Right lobe of liver (tissue), 6 donors: ENCODE data around the gene WDFY2. TPM values are rescaled to one million over a fixed set of nuclear protein-coding genes. Genes with fewer than 3 reads are reported as not detected.
A peak's percentile ranks its signal among the peaks of the same experiment; 100 is the strongest.

Experiments used
- ATAC-seq, 4 donors: fragments of 200-7000 bp; cut with Tn5 transposase; one replicate each; pipeline ENCODE4 v1.9.1; 2020; ENCODE audit warnings: mild to moderate bottlenecking in 4 of 4, moderate library complexity in 4 of 4
- DNase-seq, 3 donors: peaks; one replicate each; pipeline ENCODE4 v3.0.0-alpha.2; 2020
- H3K27ac ChIP-seq, 3 donors: fragments of 200-600 bp; one replicate each; pipeline ENCODE4 v1.8.0; 2022
- H3K27me3 ChIP-seq, 2 donors: fragments of 200-600 bp; one replicate each; pipeline ENCODE4 v1.8.0; 2022
- H3K36me3 ChIP-seq, 4 donors: fragments of 200-600 bp; sonication (generic) in 1 of 4; one replicate each; pipeline versions ENCODE4 v1.5.1 to v1.8.0; 2017 to 2022; ENCODE audit warnings: control low read depth in 1 of 4
- H3K4me1 ChIP-seq, 4 donors: fragments of 200-600 bp; sonication (generic) in 1 of 4; one replicate each; pipeline versions ENCODE4 v1.5.1 to v1.8.0; 2017 to 2022; ENCODE audit warnings: control low read depth in 1 of 4
- H3K4me3 ChIP-seq, 3 donors: fragments of 200-600 bp; one replicate each; pipeline ENCODE4 v1.8.0; 2022
- H3K9me3 ChIP-seq, 4 donors: fragments of 200-600 bp; sonication (generic) in 1 of 4; one replicate each; pipeline versions ENCODE4 v1.5.1 to v1.8.0; 2017 to 2022; ENCODE audit warnings: control low read depth in 1 of 4
- CTCF ChIP-seq, 4 donors: fragments of 200-600 bp in 3 of 4; fragments of 450-650 bp in 1 of 4; IDR thresholded peaks; one replicate each; pipeline versions ENCODE4 v1.5.1 to v1.8.0; 2016 to 2022; ENCODE audit warnings: antibody characterized with exemption in 4 of 4, mild to moderate bottlenecking in 2 of 4
- POLR2A ChIP-seq: fragments of 450-650 bp; IDR thresholded peaks from one replicate; pipeline ENCODE4 v1.6.1; 2017; ENCODE audit warnings: antibody characterized with exemption, mild to moderate bottlenecking
- WGBS: methylation state at CpG from one replicate; pipeline ENCODE4 v1.1.6; 2018; ENCODE audit warnings: low coverage, low lambda C conversion rate; ENCODE audit not compliant: insufficient coverage; ENCODE audit errors: missing lambda C conversion rate; 5-methylcytosine and 5-hydroxymethylcytosine counted together
- intact Hi-C, 2 donors: fragments of 100-400 bp; cut with DNase I; formaldehyde crosslinking; loops; one replicate each; pipeline versions ENCODE4 v1.11.2 to v1.14.1; 2022
- total RNA-seq, 6 experiments: library from RNA; depleted of rRNA in 2 of 6; stranded (reverse); fragments of >200 nt in 2 of 6; fragmentation: NEBNext Ultra II Directional in 3 of 6; extraction: Animal tissue kit (Norgen Biotek cat#: 25700) in 3 of 6; gene quantifications; one replicate each; pipeline versions ENCODE4 v1.1.0 to v1.2.4, GENCODE V29; 2016 to 2023
- donor health status: DM: no; HTN: yes; CAD: no.
- donor health status: DM: no; HTN: no; CAD: no.
- donor health status: DM: no; HTN: no; CAD: no.
- donor health status: DM: no; HTN: yes; CAD: no.
- donor health status: DM: no; HTN: yes; CAD: no.

Gene WDFY2
- total RNA-seq, 6 experiments from 2014 or later = 4.5 to 12.0 (median 7.3) TPM

GRCh38 chr13:51697181-51697580 is 112.9 kb downstream of the WDFY2 start:
- H3K27me3 ChIP-seq = no peaks in the 10 kb centered on the region
- H3K4me1 ChIP-seq = no peaks in the 10 kb centered on the region
- DNase-seq = no peak
- no peaks in the 10 kb centered on the region for H3K36me3 ChIP-seq
- no peaks in the 10 kb centered on the region for H3K9me3 ChIP-seq
- TF ChIP-seq CTCF (IDR thresholded peaks at IDR 0.05) (no peak), POLR2A (no peak)
- no peak for ATAC-seq
- intact Hi-C loops = no loop called here
- WGBS = 100% methylated on average over 2 of the region's 4 CpGs
- no peak overlapping the region for H3K4me3 ChIP-seq
- H3K27ac ChIP-seq = no peak overlapping the region

- intact Hi-C loops = no loop called here
- peak in 3 of 4 donors; percentile 47 to 65 (median 55) for ATAC-seq
These were observed 113.6 kb downstream of the WDFY2 start for GRCh38 chr13:51697855-51698254.

GRCh38 chr13:51698352-51698751 is 114.1 kb downstream of the WDFY2 start:
- DNase-seq (no peak), ATAC-seq (peak; percentile 42 to 81 (median 68))
- Histone ChIP-seq H3K36me3 (no peaks in the 10 kb centered on the region), H3K27me3 (no peaks in the 10 kb centered on the region), H3K9me3 (no peaks in the 10 kb centered on the region), H3K4me1 (no peaks in the 10 kb centered on the region), H3K27ac (no peak overlapping the region), H3K4me3 (no peak overlapping the region)
- TF ChIP-seq POLR2A = no peak
- intact Hi-C loops = no loop called here
- 37% methylated on average over 3 of the region's 3 CpGs for WGBS

More at GRCh38 chr13:51697855-51698254, 113.6 kb downstream of the WDFY2 start:
- DNase-seq = no peak
- H3K36me3 ChIP-seq = no peaks in the 10 kb centered on the region
- H3K4me3 ChIP-seq = no peak overlapping the region
- no peaks in the 10 kb centered on the region for H3K9me3 ChIP-seq
- H3K4me1 ChIP-seq = no peaks in the 10 kb centered on the region
- WGBS = 43% methylated on average over 2 of the region's 2 CpGs
- no peaks in the 10 kb centered on the region for H3K27me3 ChIP-seq
- no peak overlapping the region for H3K27ac ChIP-seq
- TF ChIP-seq POLR2A (no peak), CTCF (IDR thresholded peaks at IDR 0.05) (no peak)

GRCh38 chr13:51704399-51705313 is 120.4 kb downstream of the WDFY2 start:
- intact Hi-C loops = no loop called here
- no peaks in the 10 kb centered on the region for H3K27me3 ChIP-seq
- no peaks in the 10 kb centered on the region for H3K9me3 ChIP-seq
- H3K27ac ChIP-seq = no peak overlapping the region
- no peak overlapping the region for H3K4me3 ChIP-seq
- 82% methylated on average over 2 of the region's 3 CpGs for WGBS
- no peak for DNase-seq
- H3K36me3 ChIP-seq = no peaks in the 10 kb centered on the region
- TF ChIP-seq POLR2A (no peak), CTCF (IDR thresholded peaks at IDR 0.05) (no peak)
- no peak for ATAC-seq
- H3K4me1 ChIP-seq = no peaks in the 10 kb centered on the region

- H3K9me3 ChIP-seq = no peaks in the 10 kb centered on the region
- no peak overlapping the region for H3K27ac ChIP-seq
- H3K27me3 ChIP-seq = no peaks in the 10 kb centered on the region
- intact Hi-C loops = no loop called here
- no peaks in the 10 kb centered on the region for H3K4me1 ChIP-seq
- ATAC-seq = no peak
- H3K36me3 ChIP-seq = no peaks in the 10 kb centered on the region
- no peak for DNase-seq
- no peak overlapping the region for H3K4me3 ChIP-seq
- TF ChIP-seq CTCF (IDR thresholded peaks at IDR 0.05) = no peak
These were observed 123.2 kb downstream of the WDFY2 start for GRCh38 chr13:51707461-51707860.
